Natural killer cell (primary cell): ENCODE data around the gene CRAMP1. TPM values are rescaled to one million over a fixed set of nuclear protein-coding genes. Genes with fewer than 3 reads are reported as not detected.

Source experiments
- ATAC-seq, 3 donors: fragments of 150-1000 bp in 2 of 3; fragments of 200-7000 bp in 1 of 3; cut with Tn5 transposase; 1 replicate in 1 of 3; 2 replicates in 2 of 3; pipeline ENCODE4 v1.10.0; 2021; ENCODE audit warnings: mild to moderate bottlenecking in 2 of 3, moderate library complexity in 2 of 3
- DNase-seq, 2 donors: peaks; one replicate each; pipeline versions ENCODE4 v3.0.0 to v3.0.0-alpha.2; 2013 to 2021; ENCODE audit warnings: mixed read lengths in 1 of 2
- H3K27ac ChIP-seq: one replicate; pipeline ENCODE4 v1.5.1; 2013; ENCODE audit warnings: mild to moderate bottlenecking, low read length
- H3K27me3 ChIP-seq: one replicate; pipeline ENCODE4 v1.6.1; 2013; ENCODE audit warnings: low read length; ENCODE audit not compliant: control insufficient read depth, insufficient read depth
- H3K36me3 ChIP-seq: one replicate; pipeline ENCODE4 v1.6.1; 2013; ENCODE audit warnings: low read length; ENCODE audit not compliant: control insufficient read depth, insufficient read depth
- H3K4me1 ChIP-seq: one replicate; pipeline ENCODE4 v1.6.1; 2013; ENCODE audit warnings: low read length; ENCODE audit not compliant: control insufficient read depth, insufficient read depth
- H3K4me3 ChIP-seq: one replicate; pipeline ENCODE4 v1.5.1; 2013; ENCODE audit warnings: low read length
- H3K9me3 ChIP-seq: one replicate; pipeline ENCODE4 v1.6.1; 2013; ENCODE audit warnings: low read length; ENCODE audit not compliant: control insufficient read depth, insufficient read depth
- H3K27ac Mint-ChIP-seq, 2 donors: one replicate each; pipeline ENCODE4 v1.8.0; 2022; ENCODE audit warnings: mild to moderate bottlenecking in 2 of 2, mixed read lengths in 2 of 2, moderate library complexity in 1 of 2
- H3K27me3 Mint-ChIP-seq, 2 donors: one replicate each; pipeline ENCODE4 v1.8.0; 2022; ENCODE audit warnings: low read depth in 2 of 2, mixed read lengths in 2 of 2
- H3K36me3 Mint-ChIP-seq: one replicate; pipeline ENCODE4 v1.8.0; 2022; ENCODE audit warnings: mixed read lengths
- H3K4me1 Mint-ChIP-seq, 2 donors: one replicate each; pipeline ENCODE4 v1.8.0; 2022; ENCODE audit warnings: mixed read lengths in 2 of 2
- H3K4me3 Mint-ChIP-seq: one replicate; pipeline ENCODE4 v1.8.0; 2022; ENCODE audit warnings: mild to moderate bottlenecking, moderate library complexity, mixed read lengths
- H3K9me3 Mint-ChIP-seq, 2 donors: one replicate each; pipeline ENCODE4 v1.8.0; 2022; ENCODE audit warnings: mixed read lengths in 2 of 2
- WGBS: methylation state at CpG from one replicate; pipeline ENCODE4 v1.1.7; 2013; ENCODE audit warnings: missing lambda C conversion rate; ENCODE audit not compliant: insufficient coverage; 5-methylcytosine and 5-hydroxymethylcytosine counted together
- intact Hi-C: fragments of 100-400 bp; cut with micrococcal nuclease; formaldehyde crosslinking; loops from one replicate; pipeline ENCODE4 v1.14.2; 2022
- total RNA-seq, 4 donors: library from RNA; stranded (reverse); fragments of 120-200 nt in 1 of 4; gene quantifications; one replicate each; pipeline versions ENCODE4 v1.2.3 to v1.2.4, GENCODE V29; 2013 to 2022
- TF ChIP-seq, protein P1 (sequence below): fragments of 200-600 bp; IDR thresholded peaks from one replicate; pipeline ENCODE4 v1.8.0; 2022; ENCODE audit warnings: antibody characterized with exemption

Gene CRAMP1
- total RNA-seq, 3 donors from 2014 or later (not counting 1 experiment from before 2014, with no cell fraction given), result 47.8 to 49.8 (median 49.6) TPM

GRCh38 chr16:1572673-1573072 lies 39.5 kb upstream of the CRAMP1 start:
- H3K27me3 Mint-ChIP-seq, result no peaks in the 10 kb centered on the region
- intact Hi-C loops, result no loop called here
- TF ChIP-seq, protein P1, sequence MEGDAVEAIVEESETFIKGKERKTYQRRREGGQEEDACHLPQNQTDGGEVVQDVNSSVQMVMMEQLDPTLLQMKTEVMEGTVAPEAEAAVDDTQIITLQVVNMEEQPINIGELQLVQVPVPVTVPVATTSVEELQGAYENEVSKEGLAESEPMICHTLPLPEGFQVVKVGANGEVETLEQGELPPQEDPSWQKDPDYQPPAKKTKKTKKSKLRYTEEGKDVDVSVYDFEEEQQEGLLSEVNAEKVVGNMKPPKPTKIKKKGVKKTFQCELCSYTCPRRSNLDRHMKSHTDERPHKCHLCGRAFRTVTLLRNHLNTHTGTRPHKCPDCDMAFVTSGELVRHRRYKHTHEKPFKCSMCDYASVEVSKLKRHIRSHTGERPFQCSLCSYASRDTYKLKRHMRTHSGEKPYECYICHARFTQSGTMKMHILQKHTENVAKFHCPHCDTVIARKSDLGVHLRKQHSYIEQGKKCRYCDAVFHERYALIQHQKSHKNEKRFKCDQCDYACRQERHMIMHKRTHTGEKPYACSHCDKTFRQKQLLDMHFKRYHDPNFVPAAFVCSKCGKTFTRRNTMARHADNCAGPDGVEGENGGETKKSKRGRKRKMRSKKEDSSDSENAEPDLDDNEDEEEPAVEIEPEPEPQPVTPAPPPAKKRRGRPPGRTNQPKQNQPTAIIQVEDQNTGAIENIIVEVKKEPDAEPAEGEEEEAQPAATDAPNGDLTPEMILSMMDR, result no peak
- ATAC-seq (no peak), DNase-seq (no peak)
- Histone ChIP-seq H3K27ac (no peak overlapping the region), H3K27me3 (no peaks in the 10 kb centered on the region), H3K4me3 (no peak overlapping the region), H3K4me1 (no peaks in the 10 kb centered on the region), H3K9me3 (no peaks in the 10 kb centered on the region), H3K36me3 (no peaks in the 10 kb centered on the region)
- H3K4me3 Mint-ChIP-seq, result no peak overlapping the region
- H3K4me1 Mint-ChIP-seq, result no peaks in the 10 kb centered on the region
- H3K27ac Mint-ChIP-seq, result no peak overlapping the region
- no peaks in the 10 kb centered on the region for H3K36me3 Mint-ChIP-seq
- 86% methylated on average over 7 of the region's 7 CpGs for WGBS
- H3K9me3 Mint-ChIP-seq, result no peaks in the 10 kb centered on the region

- intact Hi-C loops, result no loop called here
- Mint-ChIP-seq H3K36me3 (no peaks in the 10 kb centered on the region), H3K4me3 (no peak overlapping the region), H3K27ac (no peak overlapping the region), H3K4me1 (no peaks in the 10 kb centered on the region), H3K27me3 (no peaks in the 10 kb centered on the region), H3K9me3 (no peaks in the 10 kb centered on the region)
- 87% methylated on average over 5 of the region's 5 CpGs for WGBS
- DNase-seq, result no peak
- no peak overlapping the region for H3K4me3 ChIP-seq
- ATAC-seq, result no peak
- H3K9me3 ChIP-seq, result no peaks in the 10 kb centered on the region
- H3K4me1 ChIP-seq, result no peaks in the 10 kb centered on the region
- no peak overlapping the region for H3K27ac ChIP-seq
- no peaks in the 10 kb centered on the region for H3K36me3 ChIP-seq
- no peaks in the 10 kb centered on the region for H3K27me3 ChIP-seq
- TF ChIP-seq, protein P1, result no peak
These were observed 38.9 kb upstream of the CRAMP1 start for GRCh38 chr16:1573301-1573700.

DNA sequence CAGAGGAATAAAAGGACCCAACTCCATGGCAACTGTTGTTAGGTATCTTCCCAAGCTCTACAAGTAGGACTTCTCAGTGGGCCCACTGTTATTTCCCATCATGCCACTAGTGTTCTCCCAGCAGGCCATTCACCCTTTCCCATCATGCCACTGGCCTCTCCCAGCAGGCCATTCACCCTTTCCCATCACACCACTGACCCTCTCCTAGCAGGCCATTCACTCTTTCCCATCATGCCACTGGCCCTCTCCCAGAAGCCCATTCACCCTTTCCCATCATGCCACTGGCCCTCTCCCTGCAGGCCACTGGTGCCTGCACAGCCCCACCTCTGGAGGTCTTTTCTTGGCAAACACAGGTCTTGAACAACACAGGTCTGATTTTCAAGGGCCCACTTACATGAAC lies 36.6 kb upstream of the CRAMP1 start:
- Mint-ChIP-seq H3K27ac (no peak overlapping the region), H3K36me3 (no peaks in the 10 kb centered on the region), H3K4me1 (no peaks in the 10 kb centered on the region), H3K27me3 (no peaks in the 10 kb centered on the region), H3K9me3 (no peaks in the 10 kb centered on the region), H3K4me3 (no peak overlapping the region)
- ATAC-seq (no peak), DNase-seq (no peak)
- Histone ChIP-seq H3K4me3 (no peak overlapping the region), H3K9me3 (no peaks in the 10 kb centered on the region), H3K27ac (no peak overlapping the region), H3K27me3 (no peaks in the 10 kb centered on the region), H3K4me1 (no peaks in the 10 kb centered on the region), H3K36me3 (no peaks in the 10 kb centered on the region)
- TF ChIP-seq, protein P1, result no peak
- intact Hi-C loops, result no loop called here

DNA sequence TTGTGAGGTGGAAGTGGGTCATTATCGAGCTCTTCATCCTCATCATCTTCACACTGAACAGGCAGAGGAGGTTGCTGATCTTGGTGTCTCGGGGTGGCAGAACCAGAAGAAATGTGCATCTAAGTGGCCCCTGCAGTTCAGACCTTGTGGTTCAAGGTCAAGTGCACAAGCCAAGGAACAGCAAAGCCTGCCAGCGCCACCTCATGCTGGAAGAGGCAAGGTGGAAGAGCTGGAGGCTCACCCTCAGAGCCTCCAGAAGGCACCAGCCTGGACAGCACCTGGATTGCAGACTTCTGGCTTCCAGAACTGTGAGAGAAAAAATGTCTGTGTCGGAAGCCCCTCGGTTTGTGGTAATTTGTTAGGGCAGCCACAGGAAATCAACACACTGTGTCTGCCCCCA lies 32.9 kb upstream of the CRAMP1 start:
- H3K27me3 Mint-ChIP-seq, result no peaks in the 10 kb centered on the region
- WGBS, result 66% methylated on average over 5 of the region's 5 CpGs
- no peak overlapping the region for H3K4me3 Mint-ChIP-seq
- Histone ChIP-seq H3K4me1 (no peaks in the 10 kb centered on the region), H3K27ac (no peak overlapping the region), H3K36me3 (no peaks in the 10 kb centered on the region), H3K4me3 (no peak overlapping the region), H3K27me3 (no peaks in the 10 kb centered on the region), H3K9me3 (no peaks in the 10 kb centered on the region)
- intact Hi-C loops, result no loop called here
- H3K9me3 Mint-ChIP-seq, result no peaks in the 10 kb centered on the region
- H3K27ac Mint-ChIP-seq, result no peak overlapping the region
- ATAC-seq, result no peak
- TF ChIP-seq, protein P1, result no peak
- DNase-seq, result peak in 1 of 2 donors; percentile 36
- no peaks in the 10 kb centered on the region for H3K4me1 Mint-ChIP-seq
- H3K36me3 Mint-ChIP-seq, result no peaks in the 10 kb centered on the region
